NT2/D1 (cell line): ENCODE measurements around the gene POU3F2.

Experiments used
- DNase-seq: peaks from one replicate; pipeline ENCODE4 v3.0.0-alpha.2; 2011; ENCODE audit warnings: low read depth, low spot score
- H3K27me3 ChIP-seq: 2 replicates; pipeline ENCODE4 v1.6.0; 2011; ENCODE audit warnings: mild to moderate bottlenecking; ENCODE audit not compliant: insufficient read length, insufficient read depth
- H3K36me3 ChIP-seq: 2 replicates; pipeline ENCODE4 v1.6.1; 2011; ENCODE audit warnings: mild to moderate bottlenecking, low read length, mixed read lengths; ENCODE audit not compliant: insufficient read depth, insufficient read length
- H3K4me1 ChIP-seq: 2 replicates; pipeline ENCODE4 v1.5.1; 2011; ENCODE audit not compliant: insufficient read depth, insufficient read length
- H3K4me3 ChIP-seq: 2 replicates; pipeline ENCODE4 v1.5.1; 2011; ENCODE audit warnings: low read depth; ENCODE audit not compliant: insufficient read length
- H3K9ac ChIP-seq: 2 replicates; pipeline ENCODE4 v1.6.0; 2011; ENCODE audit warnings: low read depth; ENCODE audit not compliant: insufficient read length
- H3K9me3 ChIP-seq: 2 replicates; pipeline ENCODE4 v1.5.1; 2011; ENCODE audit warnings: mild to moderate bottlenecking, low read length; ENCODE audit not compliant: insufficient read depth
- SUZ12 ChIP-seq: IDR thresholded peaks from 2 replicates; pipeline ENCODE4 v1.6.1; 2011; ENCODE audit not compliant: insufficient read length, insufficient read depth; ENCODE audit errors: extremely low read depth
- YY1 ChIP-seq: IDR thresholded peaks from 2 replicates; pipeline ENCODE4 v1.6.1; 2011; ENCODE audit not compliant: insufficient read length, insufficient read depth
- ZNF274 ChIP-seq: IDR thresholded peaks from 2 replicates; pipeline ENCODE4 v1.6.1; 2011; ENCODE audit warnings: mild to moderate bottlenecking, low read depth, low read length

The POU3F2 gene

DNA sequence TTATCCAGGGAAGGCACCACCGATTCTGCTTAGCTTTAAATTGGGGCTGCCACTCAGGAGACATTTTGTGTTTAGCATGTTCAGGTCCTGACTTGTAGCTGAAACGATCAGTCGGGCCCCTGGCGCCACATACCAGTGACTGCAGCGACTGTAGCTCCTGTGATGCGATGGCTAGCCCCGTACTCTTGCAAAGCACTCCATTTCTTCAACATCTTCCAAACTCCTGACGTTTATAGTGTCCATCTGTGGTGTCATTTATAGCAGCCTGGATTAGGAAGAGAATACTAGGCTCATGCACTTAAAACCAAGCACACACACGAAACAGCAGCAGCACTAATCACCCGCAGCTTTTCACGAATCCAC is 13.0 kb downstream of the POU3F2 start:
- peaks cover 2% of the 10 kb centered on the region for H3K4me1 ChIP-seq
- no peak overlapping the region for H3K9ac ChIP-seq
- DNase-seq = no peak
- H3K9me3 ChIP-seq = no peaks in the 10 kb centered on the region
- TF ChIP-seq YY1 (no peak), SUZ12 (no peak)
- no peaks in the 10 kb centered on the region for H3K36me3 ChIP-seq
- H3K27me3 ChIP-seq = peaks cover 26% of the 10 kb centered on the region
- no peak overlapping the region for H3K4me3 ChIP-seq

DNA sequence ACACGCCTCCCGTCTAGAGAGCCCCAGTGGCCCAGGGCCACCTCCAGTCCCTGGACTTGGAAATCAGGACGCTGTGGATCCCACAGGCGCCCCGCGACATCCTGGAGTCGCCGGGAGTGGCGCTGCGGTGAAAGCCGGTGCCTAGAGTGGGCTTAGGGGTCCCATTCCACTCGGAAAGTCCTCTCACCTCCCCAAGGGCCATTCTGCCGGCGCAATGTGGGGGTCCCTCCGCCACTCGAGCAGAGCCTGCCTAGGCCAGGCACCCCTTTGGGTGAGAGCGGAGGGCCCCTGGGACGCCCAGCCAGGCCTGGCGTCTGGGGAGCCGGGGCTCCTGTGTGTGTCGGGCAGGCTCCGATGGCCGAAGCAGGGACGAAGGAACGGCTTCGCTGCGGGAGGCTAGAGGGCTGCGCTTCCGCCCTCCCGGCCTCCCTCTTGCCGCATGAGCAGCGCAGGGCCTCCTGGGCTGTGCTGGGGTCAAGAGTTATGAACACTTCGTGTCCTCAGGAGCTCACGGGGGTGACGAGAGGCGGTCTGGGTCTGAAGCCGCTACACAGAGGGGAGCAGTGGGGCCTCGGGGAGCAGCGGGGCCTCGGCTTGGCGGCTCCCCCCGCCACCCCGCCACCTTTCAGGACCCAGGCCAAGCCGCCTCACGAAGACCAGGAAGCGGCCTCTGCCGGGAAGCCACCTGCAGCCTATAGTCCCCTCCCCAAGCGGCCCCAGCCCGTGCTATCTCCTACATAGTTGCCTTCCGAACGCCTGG is 13.6 kb downstream of the POU3F2 start:
- no peaks in the 10 kb centered on the region for H3K36me3 ChIP-seq
- DNase-seq = no peak
- H3K9ac ChIP-seq = no peak overlapping the region
- H3K4me1 ChIP-seq = no peaks in the 10 kb centered on the region
- H3K27me3 ChIP-seq = peaks cover 21% of the 10 kb centered on the region
- no peaks in the 10 kb centered on the region for H3K9me3 ChIP-seq
- no peak overlapping the region for H3K4me3 ChIP-seq
- TF ChIP-seq SUZ12 = no peak
- no peak for TF ChIP-seq YY1
- TF ChIP-seq ZNF274 = no peak

DNA sequence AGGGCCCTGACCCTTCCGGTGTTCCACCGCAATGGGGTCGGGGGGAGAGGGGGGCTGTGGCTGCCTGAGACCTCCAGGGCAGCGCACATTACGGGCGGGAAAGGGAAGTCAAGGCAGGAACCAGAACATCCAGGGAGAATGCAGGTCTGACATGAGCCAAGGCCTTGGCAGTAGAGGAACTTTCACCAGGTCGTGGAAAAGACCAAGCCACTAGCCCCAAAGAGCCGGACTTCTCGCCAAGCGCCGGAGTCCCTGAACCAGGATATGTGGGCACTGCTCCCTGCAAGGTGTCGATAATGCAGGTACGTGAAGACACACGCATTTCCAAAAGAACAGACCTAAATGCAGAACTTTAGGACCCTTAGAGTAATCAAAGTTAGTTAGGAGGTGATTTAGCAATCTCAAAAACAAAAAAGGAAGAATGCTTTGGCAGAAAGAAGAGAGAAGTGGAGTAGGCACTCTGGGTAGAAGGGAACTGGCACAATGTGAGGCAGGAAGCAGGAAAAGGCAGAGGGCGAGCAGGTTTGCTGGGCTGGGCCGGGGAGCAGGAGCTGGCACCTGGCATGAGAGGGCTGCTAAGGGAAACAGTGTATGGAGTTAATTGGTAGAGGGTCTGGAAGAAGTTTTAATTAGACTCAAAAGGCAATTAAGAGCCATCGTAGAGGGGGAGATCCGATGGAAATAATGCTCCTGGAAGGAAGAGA is 14.3 kb downstream of the POU3F2 start:
- Histone ChIP-seq H3K36me3 (no peaks in the 10 kb centered on the region), H3K4me1 (no peaks in the 10 kb centered on the region), H3K4me3 (no peak overlapping the region), H3K27me3 (peaks cover 13% of the 10 kb centered on the region), H3K9me3 (no peaks in the 10 kb centered on the region), H3K9ac (no peak overlapping the region)
- TF ChIP-seq SUZ12 (no peak), YY1 (no peak), ZNF274 (no peak)
- DNase-seq = no peak

DNA sequence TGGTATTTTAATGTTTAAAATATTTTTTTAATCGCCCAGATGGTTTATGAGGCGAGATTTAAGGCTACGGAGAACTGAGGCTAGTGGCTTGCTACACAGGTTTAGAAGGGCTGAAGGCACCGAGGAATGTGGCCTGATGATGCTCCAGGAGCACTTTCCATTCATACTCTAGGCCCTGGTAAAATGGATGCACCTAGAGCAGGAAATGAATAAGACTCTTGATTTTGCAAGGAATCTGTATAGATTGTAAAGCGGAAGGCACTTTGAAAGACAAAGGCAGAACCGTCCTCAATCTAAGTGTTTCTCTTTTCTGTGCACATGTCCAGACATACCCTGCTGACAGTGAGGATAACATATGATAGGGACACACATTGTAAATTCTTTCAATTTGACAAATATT is 30.1 kb downstream of the POU3F2 start:
- Histone ChIP-seq H3K9me3 (no peaks in the 10 kb centered on the region), H3K36me3 (no peaks in the 10 kb centered on the region), H3K9ac (no peak overlapping the region), H3K4me3 (no peak overlapping the region), H3K4me1 (no peaks in the 10 kb centered on the region), H3K27me3 (no peaks in the 10 kb centered on the region)
- TF ChIP-seq YY1 (no peak), SUZ12 (no peak), ZNF274 (no peak)
- DNase-seq = no peak

DNA sequence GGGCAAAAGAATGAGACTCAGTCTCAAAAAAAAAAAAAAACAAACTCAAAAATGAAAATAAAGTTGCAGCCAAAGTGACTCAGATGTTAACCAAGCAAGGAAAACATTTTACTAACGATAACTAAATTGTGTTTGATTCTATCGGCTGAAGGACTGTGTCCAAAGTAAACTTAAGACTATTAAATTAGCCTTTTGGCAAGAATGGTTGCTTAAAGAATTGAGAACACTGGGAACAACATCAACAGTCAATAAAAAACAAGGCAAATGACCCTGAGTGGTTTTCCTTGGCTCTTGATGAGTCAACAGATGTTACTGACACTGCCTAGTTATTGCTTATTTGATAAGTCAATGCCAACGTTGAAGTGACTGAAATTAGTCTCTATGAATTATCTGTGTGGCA is 36.7 kb downstream of the POU3F2 start:
- Histone ChIP-seq H3K27me3 (no peaks in the 10 kb centered on the region), H3K4me3 (no peak overlapping the region), H3K4me1 (no peaks in the 10 kb centered on the region), H3K9me3 (no peaks in the 10 kb centered on the region), H3K36me3 (no peaks in the 10 kb centered on the region), H3K9ac (no peak overlapping the region)
- TF ChIP-seq YY1 (no peak), SUZ12 (no peak), ZNF274 (no peak)
- no peak for DNase-seq

DNA sequence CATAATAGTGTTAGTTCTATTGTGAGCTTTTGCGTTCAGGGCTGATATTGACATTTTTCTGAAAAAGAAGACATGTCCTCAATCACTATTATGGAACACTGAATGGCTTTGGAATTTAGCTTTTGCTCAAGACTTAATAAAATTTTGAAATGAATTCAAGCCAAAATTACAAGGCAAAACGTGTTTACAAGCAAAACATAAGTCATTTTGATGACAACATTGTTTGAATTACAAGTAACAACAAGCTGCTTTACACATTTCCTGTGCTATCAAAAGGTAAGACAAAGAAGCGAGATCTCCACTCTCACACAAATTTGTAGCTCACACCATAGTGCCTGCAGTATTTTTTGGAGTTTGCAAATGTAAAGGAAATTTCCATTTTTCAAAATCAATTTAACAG is 37.4 kb downstream of the POU3F2 start:
- no peak overlapping the region for H3K9ac ChIP-seq
- H3K4me3 ChIP-seq = no peak overlapping the region
- no peaks in the 10 kb centered on the region for H3K4me1 ChIP-seq
- no peak for DNase-seq
- TF ChIP-seq YY1 (no peak), ZNF274 (no peak), SUZ12 (no peak)
- H3K36me3 ChIP-seq = no peaks in the 10 kb centered on the region
- H3K9me3 ChIP-seq = no peaks in the 10 kb centered on the region
- H3K27me3 ChIP-seq = no peaks in the 10 kb centered on the region

DNA sequence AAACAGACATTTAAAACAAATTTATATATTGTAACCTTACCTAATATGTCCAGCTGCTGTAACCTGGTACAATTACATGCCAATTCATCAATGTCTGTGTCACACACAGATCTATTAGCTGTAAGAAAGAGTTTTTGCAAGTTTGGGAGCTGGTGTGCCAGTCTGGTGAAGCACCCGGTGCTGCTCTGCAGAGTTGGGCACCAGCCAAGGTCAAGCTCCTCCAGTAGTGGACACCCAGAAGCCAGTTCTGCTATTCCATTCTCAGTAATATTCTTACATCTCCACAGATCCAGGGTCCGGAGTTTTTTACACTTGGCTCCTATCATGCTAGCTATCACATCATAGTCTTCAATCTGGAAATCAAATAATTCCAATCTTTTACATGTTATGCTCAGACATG is 41.0 kb downstream of the POU3F2 start:
- no peaks in the 10 kb centered on the region for H3K9me3 ChIP-seq

More for the DNA sequence above, 41.0 kb downstream of the POU3F2 start:
- TF ChIP-seq ZNF274 (no peak), SUZ12 (no peak), YY1 (no peak)
- no peak overlapping the region for H3K4me3 ChIP-seq
- no peak for DNase-seq
- H3K4me1 ChIP-seq = no peaks in the 10 kb centered on the region
- no peaks in the 10 kb centered on the region for H3K36me3 ChIP-seq
- H3K9ac ChIP-seq = no peak overlapping the region
- no peaks in the 10 kb centered on the region for H3K27me3 ChIP-seq
